ENCODE results near the gene CTXND1.

The CTXND1 gene

GRCh38 chr15:80208758-80209734, 43.0 kb downstream of the CTXND1 start:
- DNase-seq = no peak

DNA sequence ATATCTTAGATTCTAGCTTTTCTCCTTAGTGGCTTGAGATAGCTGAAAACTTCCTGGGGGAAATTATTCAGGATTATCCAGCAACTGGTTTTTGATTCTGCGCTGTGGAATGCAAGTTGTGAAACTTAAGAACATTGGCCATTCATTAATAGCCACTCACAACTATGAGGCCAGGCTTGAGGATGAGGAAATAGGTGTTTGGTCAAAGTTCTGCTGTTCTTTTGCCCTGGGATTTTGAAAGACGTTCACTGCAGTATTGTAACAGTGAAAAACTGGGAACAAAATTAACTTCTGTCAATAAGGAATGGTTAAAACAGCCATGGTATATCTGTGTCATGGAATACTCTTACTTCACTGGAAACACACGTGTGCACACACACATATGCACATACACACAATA, 44.1 kb downstream of the CTXND1 start:
- no peak for DNase-seq

- DNase-seq = no peak
Measured at GRCh38 chr15:80204231-80204630, 47.8 kb downstream of the CTXND1 start.

DNA sequence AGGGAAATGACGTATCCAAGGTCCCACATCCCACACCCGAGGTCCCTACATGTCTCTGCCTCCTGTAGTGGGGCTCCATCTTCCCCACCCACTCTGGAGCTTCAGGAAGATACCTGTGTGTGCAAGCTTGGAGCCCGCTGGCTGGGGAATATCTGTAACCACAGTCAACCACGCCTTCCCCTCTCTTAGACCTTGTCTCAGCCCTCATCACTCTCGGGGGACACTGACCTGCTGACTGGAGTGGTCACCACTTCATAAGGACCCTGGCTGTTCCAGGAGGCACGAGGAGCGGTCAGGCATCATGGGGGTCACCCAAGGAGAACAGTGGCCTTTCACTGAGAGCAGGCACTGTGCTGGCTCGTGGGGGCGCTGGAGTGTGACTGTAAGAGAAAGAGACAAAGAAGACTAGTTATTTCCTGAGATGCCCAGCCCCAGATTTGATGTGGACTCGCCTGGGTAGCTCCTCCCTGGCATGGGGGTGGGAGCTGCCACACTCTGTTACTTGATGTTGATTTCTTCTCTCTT, 48.6 kb downstream of the CTXND1 start:
- no peak for DNase-seq

- DNase-seq = no peak
Measured at GRCh38 chr15:80202641-80203360, 49.2 kb downstream of the CTXND1 start.

GRCh38 chr15:80202016-80202315, 50.0 kb downstream of the CTXND1 start:
- no peak for DNase-seq

DNA sequence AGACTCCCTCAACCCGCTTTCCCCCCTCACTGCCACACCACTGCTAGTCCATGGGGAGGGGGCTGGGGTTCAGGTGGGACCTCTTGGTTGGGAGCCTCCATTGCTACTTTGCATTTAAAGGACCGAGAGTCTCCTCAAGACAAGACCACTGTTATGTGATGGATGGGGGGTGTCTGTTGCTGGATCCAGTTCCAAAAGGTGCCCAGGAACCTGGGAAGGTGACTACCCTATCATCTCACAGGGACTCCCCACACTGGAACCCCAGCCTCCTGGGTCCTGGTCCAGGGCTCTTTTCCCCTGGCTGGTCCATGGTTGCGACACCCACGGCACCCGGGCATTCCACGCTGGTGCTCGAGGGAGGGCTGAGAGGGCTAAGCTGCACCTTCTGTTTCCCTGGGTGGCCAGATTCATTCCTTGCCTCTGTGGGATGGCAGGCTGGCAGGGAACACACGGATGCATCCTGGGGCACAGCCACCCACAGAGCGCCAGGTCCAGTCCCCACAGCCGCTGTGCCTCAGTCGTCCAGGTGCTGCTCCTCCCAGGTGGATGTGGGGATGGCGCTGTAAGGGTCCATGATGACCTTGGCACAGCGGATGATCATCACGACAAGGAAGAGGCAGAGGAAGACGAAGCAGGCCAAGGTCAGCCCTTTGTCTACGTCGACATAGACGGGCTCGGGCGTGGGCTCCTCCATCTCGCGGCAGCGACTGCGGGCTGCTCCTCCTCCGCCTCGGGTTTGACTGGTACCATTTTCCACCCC, 50.6 kb downstream of the CTXND1 start:
- DNase-seq = no peak

- no peak for DNase-seq
Measured at GRCh38 chr15:80199869-80200268, 52.1 kb downstream of the CTXND1 start.

- no peak for DNase-seq
Measured at GRCh38 chr15:80199366-80199765, 52.6 kb downstream of the CTXND1 start.

DNA sequence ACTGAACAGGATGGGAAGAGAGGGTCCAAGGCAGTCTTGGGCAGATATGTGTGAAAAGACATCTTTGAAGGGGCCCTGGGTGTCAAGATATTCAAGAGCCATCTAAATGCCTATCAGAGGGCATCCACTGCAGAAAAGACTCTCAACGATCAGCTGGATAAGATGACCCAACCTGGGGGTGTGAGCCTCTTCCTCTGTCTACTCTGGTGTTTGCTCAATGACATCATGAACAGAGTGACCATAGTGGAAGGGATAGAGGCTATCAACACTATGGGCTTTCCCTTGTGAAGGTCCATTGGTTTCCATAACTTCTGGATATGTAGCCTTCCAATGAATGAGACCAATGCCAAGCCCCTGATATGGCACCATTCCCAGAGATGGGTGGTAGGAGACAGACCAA, 57.1 kb downstream of the CTXND1 start:
- no peak for DNase-seq

- no peak for DNase-seq
Measured at GRCh38 chr15:80194186-80194585, 57.8 kb downstream of the CTXND1 start.

DNA sequence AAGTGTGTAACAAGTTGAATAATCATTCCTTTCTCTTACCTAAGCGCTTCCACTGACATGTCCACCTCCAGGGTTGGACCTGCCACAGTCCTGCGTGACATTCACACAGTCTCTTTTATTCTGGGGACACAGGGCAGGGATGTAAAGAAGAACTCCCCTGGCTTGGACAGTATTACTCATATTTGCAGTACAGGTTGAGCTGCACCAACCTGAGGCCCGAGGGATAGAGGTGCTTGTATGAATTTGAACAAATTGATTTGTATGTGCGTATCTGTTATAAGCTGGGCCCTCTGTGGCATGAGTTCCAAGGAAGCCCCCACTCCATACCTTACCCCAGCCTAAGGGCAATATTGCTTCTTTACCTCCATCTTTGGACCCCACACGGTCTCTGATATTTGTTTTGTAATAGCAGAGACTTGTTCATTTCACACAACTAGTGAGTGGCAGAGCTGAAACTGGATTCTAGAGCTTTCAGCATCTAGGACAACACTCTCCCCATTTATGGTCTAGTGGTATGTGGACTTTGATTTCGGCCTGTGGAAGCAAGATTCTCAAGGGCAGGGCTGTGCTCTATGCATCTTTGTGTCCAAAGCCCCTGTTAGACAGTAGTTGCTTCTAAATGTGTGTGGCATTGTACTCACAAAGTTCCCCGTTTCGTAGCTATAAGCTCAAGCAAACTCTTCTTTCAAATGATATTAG, 60.0 kb downstream of the CTXND1 start:
- DNase-seq = no peak

- no peak for DNase-seq
Measured at GRCh38 chr15:80191198-80191597, 60.8 kb downstream of the CTXND1 start.

GRCh38 chr15:80188251-80188650, 63.8 kb downstream of the CTXND1 start:
- DNase-seq = no peak

DNA sequence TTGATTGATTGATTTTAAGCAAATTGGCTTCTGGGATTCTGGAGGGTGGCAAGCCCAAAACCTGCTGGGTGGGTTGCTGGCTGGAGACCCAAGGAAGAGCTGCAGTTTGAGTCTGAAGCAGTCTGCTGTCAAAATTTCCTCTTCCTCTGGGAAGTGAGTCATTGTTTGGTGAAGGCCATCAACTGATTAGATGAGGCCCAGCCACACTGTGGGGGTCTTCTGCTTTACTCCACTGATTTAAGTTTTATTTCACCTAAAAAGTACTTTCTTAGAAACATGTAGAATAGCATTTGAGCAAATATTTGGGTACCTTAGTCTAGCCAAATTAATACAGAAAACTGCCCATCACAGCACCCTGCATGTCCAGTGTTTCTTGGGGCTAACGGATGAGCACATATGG, 65.4 kb downstream of the CTXND1 start:
- no peak for DNase-seq

DNA sequence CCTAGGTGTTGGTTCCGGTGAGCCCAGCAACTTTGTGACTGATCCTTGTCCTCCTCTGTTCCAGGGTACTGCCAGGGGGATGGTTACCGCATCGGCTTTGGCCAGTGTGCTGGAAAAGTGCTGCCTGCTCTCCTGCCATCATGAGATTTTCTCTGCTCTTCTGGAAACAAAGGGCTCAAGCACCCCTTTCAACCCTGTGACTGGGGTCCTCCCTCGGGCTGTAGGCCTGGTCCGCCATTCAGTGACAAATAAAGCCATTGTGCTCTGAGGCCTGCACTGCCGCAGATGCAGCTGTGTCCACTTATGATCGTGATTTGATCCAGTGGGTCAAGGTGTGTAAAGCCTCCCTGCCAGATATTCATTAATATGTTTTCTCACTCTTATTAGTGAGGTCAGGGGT, 65.9 kb downstream of the CTXND1 start:
- DNase-seq = no peak

DNA sequence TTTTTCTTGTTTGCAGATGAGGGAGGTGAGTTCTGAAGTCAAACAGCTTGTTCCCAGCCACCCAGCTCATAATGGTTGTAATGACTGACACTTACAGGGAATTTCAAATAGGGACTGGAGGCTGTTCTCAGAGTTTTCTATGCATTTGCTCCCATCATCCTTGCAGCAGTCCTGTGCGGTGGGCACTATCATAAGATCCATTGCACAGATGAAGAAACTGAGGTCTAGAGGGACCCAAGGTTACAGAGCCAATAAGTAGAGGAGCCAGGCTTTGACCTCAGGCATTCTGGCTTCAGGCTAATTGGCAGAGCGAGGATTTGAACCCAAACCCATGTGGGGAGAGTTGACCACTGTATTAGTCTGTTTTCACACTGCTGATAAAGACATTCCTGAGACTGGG, 66.9 kb downstream of the CTXND1 start:
- no peak for DNase-seq

- DNase-seq = no peak
Measured at GRCh38 chr15:80184554-80184953, 67.5 kb downstream of the CTXND1 start.

- no peak for DNase-seq
Measured at GRCh38 chr15:80183886-80184285, 68.1 kb downstream of the CTXND1 start.

- no peak for DNase-seq
Measured at GRCh38 chr15:80183306-80183705, 68.7 kb downstream of the CTXND1 start.

DNA sequence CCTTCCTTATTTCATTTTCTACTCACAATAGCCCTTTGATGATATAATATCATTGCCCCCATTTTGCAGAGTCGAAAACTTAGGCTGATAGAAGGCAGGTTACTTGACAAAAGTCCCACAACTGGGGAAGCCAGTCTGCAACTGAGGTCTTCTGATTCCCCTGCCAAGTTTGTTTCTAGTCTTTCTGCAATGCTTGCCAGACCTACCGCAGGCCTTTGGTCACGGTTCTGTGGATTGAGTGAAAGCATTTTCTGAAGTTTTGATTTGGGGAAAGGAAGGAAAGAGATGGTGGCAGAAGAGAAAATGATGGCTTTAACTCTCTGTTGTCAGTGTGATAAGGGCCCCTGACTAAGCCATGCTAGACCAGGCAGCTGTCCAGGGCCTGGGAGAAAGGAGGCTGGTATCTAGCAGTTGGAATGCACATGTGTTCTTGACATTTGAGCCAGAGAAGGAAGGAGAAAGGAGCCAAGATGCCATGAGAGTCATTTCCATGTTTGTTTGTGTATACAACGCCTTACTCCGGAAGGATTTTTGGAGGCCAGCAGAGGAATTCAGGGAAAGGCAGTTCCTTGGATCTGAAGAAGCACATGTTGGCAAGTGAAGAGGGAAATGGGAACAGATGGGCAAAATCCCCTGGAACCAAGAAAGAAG, 69.3 kb downstream of the CTXND1 start:
- no peak for DNase-seq

DNA sequence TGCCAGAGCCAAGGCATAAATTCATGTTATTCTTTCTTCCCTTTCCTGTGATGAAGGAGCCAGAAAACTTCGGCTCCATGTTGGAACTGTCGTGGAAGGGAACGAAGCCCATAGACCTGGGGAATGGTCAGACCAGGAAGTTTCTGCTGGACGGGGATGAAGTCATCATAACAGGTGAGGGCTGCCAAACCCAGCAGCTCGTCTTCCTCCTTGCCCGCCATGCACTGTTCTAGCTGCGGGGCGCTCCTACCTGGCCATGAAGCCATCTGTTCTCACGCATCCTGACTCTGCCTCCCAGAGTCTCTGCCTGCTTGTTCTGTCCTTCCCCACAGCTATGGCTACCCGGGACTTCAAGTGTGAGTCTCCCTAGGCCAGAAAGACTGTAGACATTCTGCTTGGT, 71.0 kb downstream of the CTXND1 start:
- no peak for DNase-seq
